HEK293 (cell line): ENCODE results near the gene OR6Q1.

Source experiments
- YY1 ChIP-seq: fragments of 450-650 bp; formaldehyde crosslinking; IDR thresholded peaks from 2 replicates; pipeline ENCODE4 v1.5.1; 2018; ENCODE audit warnings: missing biosample characterization, missing genetic modification characterization
- ZBTB10 ChIP-seq: fragments of 450-650 bp; formaldehyde crosslinking; IDR thresholded peaks from 2 replicates; pipeline ENCODE4 v1.5.1; 2016; ENCODE audit warnings: missing biosample characterization, missing genetic modification characterization
- ZFHX2 ChIP-seq: fragments of 450-650 bp; formaldehyde crosslinking; conservative IDR thresholded peaks from 2 replicates; pipeline ENCODE4 v1.5.1; 2016; ENCODE audit warnings: missing biosample characterization, missing genetic modification characterization
- ZNF747 ChIP-seq: fragments of 450-650 bp; formaldehyde crosslinking; IDR thresholded peaks from 2 replicates; pipeline ENCODE4 v1.5.1; 2016; ENCODE audit warnings: missing biosample characterization, missing genetic modification characterization
- TF ChIP-seq, protein P1 (sequence below): fragments of 450-650 bp; formaldehyde crosslinking; IDR thresholded peaks from 2 replicates; pipeline ENCODE4 v1.5.1; 2016; ENCODE audit warnings: missing biosample characterization, missing genetic modification characterization
- TF ChIP-seq, protein P2 (sequence below): fragments of 450-650 bp; formaldehyde crosslinking; conservative IDR thresholded peaks from 2 replicates; pipeline ENCODE4 v1.5.1; 2016; ENCODE audit warnings: low read depth, missing biosample characterization, missing genetic modification characterization

DNA sequence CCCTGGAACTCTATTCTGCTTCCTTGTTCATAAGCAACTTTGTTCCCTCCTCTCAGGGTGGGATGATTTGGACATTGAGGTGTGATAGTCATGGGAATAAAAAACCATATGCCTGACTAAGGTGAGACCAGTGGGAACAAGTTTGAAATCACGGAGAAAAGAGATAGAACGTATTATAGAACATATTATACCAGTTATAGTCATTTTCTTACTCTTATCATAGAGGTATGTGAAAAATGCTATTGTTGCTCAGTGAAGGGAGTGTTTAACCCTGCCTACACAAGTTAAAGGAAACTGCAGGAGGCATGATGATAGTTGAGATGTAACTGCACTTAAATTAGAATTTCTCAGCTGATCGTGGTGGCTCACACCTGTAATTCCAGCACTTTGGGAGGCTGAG, 15.5 kb downstream of the OR6Q1 start:
- no peak for TF ChIP-seq YY1 (tag by site-specific recombination)
- TF ChIP-seq, protein P1, sequence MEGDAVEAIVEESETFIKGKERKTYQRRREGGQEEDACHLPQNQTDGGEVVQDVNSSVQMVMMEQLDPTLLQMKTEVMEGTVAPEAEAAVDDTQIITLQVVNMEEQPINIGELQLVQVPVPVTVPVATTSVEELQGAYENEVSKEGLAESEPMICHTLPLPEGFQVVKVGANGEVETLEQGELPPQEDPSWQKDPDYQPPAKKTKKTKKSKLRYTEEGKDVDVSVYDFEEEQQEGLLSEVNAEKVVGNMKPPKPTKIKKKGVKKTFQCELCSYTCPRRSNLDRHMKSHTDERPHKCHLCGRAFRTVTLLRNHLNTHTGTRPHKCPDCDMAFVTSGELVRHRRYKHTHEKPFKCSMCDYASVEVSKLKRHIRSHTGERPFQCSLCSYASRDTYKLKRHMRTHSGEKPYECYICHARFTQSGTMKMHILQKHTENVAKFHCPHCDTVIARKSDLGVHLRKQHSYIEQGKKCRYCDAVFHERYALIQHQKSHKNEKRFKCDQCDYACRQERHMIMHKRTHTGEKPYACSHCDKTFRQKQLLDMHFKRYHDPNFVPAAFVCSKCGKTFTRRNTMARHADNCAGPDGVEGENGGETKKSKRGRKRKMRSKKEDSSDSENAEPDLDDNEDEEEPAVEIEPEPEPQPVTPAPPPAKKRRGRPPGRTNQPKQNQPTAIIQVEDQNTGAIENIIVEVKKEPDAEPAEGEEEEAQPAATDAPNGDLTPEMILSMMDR (tag by site-specific recombination) = no peak
- no peak for TF ChIP-seq ZBTB10 (tag by site-specific recombination)
- TF ChIP-seq ZFHX2 (tag by site-specific recombination) = no peak
- TF ChIP-seq ZNF747 (tag by site-specific recombination) = no peak
- TF ChIP-seq, protein P2, sequence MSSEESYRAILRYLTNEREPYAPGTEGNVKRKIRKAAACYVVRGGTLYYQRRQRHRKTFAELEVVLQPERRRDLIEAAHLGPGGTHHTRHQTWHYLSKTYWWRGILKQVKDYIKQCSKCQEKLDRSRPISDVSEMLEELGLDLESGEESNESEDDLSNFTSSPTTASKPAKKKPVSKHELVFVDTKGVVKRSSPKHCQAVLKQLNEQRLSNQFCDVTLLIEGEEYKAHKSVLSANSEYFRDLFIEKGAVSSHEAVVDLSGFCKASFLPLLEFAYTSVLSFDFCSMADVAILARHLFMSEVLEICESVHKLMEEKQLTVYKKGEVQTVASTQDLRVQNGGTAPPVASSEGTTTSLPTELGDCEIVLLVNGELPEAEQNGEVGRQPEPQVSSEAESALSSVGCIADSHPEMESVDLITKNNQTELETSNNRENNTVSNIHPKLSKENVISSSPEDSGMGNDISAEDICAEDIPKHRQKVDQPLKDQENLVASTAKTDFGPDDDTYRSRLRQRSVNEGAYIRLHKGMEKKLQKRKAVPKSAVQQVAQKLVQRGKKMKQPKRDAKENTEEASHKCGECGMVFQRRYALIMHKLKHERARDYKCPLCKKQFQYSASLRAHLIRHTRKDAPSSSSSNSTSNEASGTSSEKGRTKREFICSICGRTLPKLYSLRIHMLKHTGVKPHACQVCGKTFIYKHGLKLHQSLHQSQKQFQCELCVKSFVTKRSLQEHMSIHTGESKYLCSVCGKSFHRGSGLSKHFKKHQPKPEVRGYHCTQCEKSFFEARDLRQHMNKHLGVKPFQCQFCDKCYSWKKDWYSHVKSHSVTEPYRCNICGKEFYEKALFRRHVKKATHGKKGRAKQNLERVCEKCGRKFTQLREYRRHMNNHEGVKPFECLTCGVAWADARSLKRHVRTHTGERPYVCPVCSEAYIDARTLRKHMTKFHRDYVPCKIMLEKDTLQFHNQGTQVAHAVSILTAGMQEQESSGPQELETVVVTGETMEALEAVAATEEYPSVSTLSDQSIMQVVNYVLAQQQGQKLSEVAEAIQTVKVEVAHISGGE (tag by site-specific recombination) = no peak
